ENCODE data around the gene NR2F1.

GRCh38 chr5:93589152-93589828, 6.3 kb downstream of the NR2F1 start:
- TF ChIP-seq CTCF (conservative IDR thresholded peaks at IDR 0.05) (no peak), EZH2 (IDR thresholded peaks at IDR 0.05; ENCODE audit: low read depth) (no peak)
